ENCODE results near the gene ZNF687. TPM values are rescaled to one million over a fixed set of nuclear protein-coding genes. Genes with fewer than 3 reads are reported as not detected.
A peak's percentile ranks its signal among the peaks of the same experiment; 100 is the strongest.

ZNF687 gene
- polyA plus RNA-seq, 4 donors: 12.2 to 24.0 (median 12.9) TPM

DNA sequence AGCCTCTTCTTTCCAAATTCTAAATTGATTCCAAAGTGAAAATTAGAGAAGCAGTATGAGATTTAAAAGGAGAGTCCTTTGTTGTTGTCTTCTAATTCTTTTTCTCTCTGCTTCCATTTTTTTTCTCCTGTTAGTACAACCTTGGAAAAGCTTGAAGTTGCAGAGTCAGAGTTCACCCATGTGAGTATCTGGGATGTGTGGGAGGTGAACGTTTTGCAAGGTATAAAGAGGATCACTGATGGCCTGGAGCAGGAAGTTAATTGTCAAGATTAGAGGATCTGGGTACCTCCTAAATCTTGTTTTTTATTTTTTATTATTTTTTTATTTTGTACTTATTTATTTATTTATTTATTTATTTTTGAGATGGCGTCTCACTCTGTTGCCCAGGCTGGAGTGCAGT is 35.3 kb upstream of the ZNF687 start:
- Histone ChIP-seq H3K36me3 (ENCODE audit: control insufficient read depth in 3 of 3, insufficient read depth in 2 of 3, low read depth in 1 of 3, low read length in 3 of 3) (peaks cover 19 to 52% (median 26%) of the 10 kb centered on the region in 3 donors), H3K9me3 (ENCODE audit: control insufficient read depth in 2 of 2, insufficient read depth in 1 of 2, low read depth in 1 of 2, low read length in 1 of 2) (no peaks in the 10 kb centered on the region), H3K4me3 (ENCODE audit: low read depth in 1 of 3, low read length in 3 of 3) (no peak overlapping the region), H3K27ac (ENCODE audit: low read depth in 1 of 3, low read length in 2 of 3) (no peak overlapping the region), H3K27me3 (ENCODE audit: control insufficient read depth in 3 of 3, insufficient read depth in 3 of 3, low read length in 3 of 3) (no peaks in the 10 kb centered on the region), H3K4me1 (ENCODE audit: control insufficient read depth in 3 of 3, insufficient read depth in 2 of 3, low read depth in 1 of 3, low read length in 2 of 3) (no peaks in the 10 kb centered on the region)
- DNase-seq: no peak
- 80 to 87% (median 80%) methylated on average over 2 of the region's 2 CpGs for WGBS, 3 donors
- no peak for FAIRE-seq

DNA sequence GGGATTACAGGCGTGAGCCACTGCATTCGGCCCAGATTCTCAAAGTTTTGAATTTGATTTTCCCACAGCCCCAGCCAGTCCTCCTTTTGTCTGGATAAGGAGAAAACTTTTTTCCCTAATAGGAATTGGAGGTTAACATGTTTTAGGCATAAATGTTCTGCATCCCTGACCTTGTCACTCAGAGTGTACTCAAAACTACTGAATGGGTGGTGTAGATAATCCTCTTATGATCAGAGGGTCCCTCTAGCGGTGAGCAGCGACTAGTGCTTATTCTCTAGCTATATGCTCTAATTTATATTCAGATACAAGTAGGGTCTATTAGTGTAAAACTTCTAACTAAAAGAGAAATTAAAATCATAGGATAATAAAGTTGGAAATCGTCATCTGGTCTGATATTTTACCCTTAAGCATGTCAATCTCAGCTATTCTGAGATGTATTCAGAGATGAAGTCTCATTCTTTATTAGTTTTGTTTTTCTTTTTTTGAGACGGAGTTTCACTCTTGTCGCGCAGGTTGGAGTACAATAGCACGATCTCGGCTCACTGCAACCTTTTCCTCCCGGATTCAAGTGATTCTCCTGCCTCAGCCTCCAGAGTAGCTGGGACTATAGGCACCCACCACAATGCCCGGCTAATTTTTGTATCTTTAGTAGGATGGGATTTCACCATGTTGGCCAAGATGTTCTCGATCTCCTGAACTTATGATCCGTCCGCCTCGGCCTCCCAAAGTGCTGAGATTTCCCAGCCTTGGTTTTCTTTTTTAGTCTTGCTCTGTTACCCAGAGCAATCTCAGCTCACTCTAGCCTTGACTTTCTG is 30.2 kb upstream of the ZNF687 start:
- Histone ChIP-seq H3K27ac (ENCODE audit: low read depth in 1 of 3, low read length in 2 of 3) (no peak overlapping the region), H3K4me1 (ENCODE audit: control insufficient read depth in 3 of 3, insufficient read depth in 2 of 3, low read depth in 1 of 3, low read length in 2 of 3) (peaks cover 0 to 3% (median 3%) of the 10 kb centered on the region in 3 donors), H3K36me3 (ENCODE audit: control insufficient read depth in 3 of 3, insufficient read depth in 2 of 3, low read depth in 1 of 3, low read length in 3 of 3) (peaks cover 0 to 24% (median 10%) of the 10 kb centered on the region in 3 donors), H3K9me3 (ENCODE audit: control insufficient read depth in 2 of 2, insufficient read depth in 1 of 2, low read depth in 1 of 2, low read length in 1 of 2) (no peaks in the 10 kb centered on the region), H3K27me3 (ENCODE audit: control insufficient read depth in 3 of 3, insufficient read depth in 3 of 3, low read length in 3 of 3) (no peaks in the 10 kb centered on the region), H3K4me3 (ENCODE audit: low read depth in 1 of 3, low read length in 3 of 3) (no peak overlapping the region)
- DNase-seq (peak; percentile 76 to 79), FAIRE-seq (no peak)
- WGBS, 3 donors: 62 to 66% (median 63%) methylated on average over 16 of the region's 16 CpGs

DNA sequence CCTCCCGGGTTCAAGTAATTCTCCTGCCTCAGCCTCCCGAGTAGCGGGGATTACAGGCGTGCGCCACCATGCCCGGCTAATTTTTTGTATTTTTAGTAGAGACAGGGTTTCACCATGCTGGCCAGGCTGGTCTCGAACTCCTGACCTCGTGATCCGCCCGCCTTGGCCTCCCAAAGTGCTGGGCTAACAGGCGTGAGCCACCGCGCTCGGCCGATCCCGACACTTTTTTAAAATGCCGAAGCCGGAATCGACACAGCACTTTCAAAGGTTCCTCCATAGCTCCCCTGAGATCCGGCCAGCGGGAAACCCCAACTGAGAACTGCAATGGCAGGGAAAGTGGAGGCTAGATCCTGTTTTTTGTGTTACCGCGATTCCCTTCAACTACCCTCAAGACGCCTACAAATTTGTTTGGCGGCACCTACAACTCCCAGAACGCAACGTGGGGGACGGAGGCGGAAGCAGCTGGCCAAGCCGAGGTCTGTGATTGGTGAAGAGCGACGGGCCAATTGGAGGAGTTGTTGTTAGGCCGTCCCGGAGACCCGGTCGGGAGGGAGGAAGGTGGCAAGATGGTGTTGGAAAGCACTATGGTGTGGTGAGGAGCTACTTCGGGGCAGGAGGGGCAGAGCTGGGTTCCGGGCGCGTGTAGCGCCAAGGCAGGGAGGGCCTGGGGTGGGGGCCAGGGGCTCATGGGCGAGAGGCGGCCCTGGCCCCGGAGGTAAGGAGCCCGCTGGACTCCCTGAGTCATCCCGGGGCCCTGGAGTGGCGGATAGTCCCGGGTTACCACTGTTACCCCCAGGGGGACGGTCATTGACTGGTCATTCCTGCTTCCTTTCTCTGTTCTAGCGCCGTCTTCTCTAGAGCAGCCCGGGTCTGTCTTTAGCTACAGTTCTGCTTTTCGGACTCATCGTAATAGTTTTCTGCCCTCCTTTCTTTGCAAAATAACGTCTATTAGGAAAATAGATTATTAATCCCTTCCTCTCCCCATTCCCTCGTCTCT is 27.6 kb upstream of the ZNF687 start, which contains the start of gene PSMD4:
Gene PSMD4 (plus strand): TSS at position 518 of the 997 bp plus-strand sequence. CDS start 49 bp downstream, at position 567.
- Histone ChIP-seq H3K36me3 (ENCODE audit: control insufficient read depth in 3 of 3, insufficient read depth in 2 of 3, low read depth in 1 of 3, low read length in 3 of 3) (peaks cover 0 to 15% (median 0%) of the 10 kb centered on the region in 3 donors), H3K27me3 (ENCODE audit: control insufficient read depth in 3 of 3, insufficient read depth in 3 of 3, low read length in 3 of 3) (no peaks in the 10 kb centered on the region), H3K4me3 (ENCODE audit: low read depth in 1 of 3, low read length in 3 of 3) (peak within 1 kb of the TSS; percentile 80 to 93 (median 83)), H3K4me1 (ENCODE audit: control insufficient read depth in 3 of 3, insufficient read depth in 2 of 3, low read depth in 1 of 3, low read length in 2 of 3) (peaks cover 0 to 3% (median 3%) of the 10 kb centered on the region in 3 donors), H3K27ac (ENCODE audit: low read depth in 1 of 3, low read length in 2 of 3) (peak within 1 kb of the TSS; percentile 70 to 93 (median 80)), H3K9me3 (ENCODE audit: control insufficient read depth in 2 of 2, insufficient read depth in 1 of 2, low read depth in 1 of 2, low read length in 1 of 2) (no peaks in the 10 kb centered on the region)
- 8 to 11% (median 9%) methylated on average over 56 of the region's 56 CpGs for WGBS, 3 donors
- FAIRE-seq (no peak), DNase-seq (peak; percentile 98 to 99)

DNA sequence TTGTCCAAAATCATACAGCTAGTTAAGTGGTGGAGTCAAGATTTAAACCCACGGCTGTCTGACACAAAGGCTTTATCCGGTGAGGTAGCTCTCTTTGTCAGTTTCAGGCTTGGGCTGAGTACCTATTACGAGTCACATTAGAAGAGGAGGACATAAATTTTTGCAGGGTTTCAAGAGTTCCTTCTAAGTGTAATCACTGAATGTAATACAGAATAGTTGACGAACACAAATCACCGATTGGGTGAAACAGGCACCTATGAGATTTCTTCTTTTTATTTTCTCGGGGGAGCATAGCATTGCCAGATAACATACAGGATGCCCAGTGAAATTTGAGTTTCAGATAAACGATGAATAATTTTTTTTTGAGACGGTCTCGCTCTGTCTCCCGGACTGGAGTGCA is 26.7 kb upstream of the ZNF687 start:
- Histone ChIP-seq H3K4me1 (ENCODE audit: control insufficient read depth in 3 of 3, insufficient read depth in 2 of 3, low read depth in 1 of 3, low read length in 2 of 3) (peaks cover 0 to 3% (median 3%) of the 10 kb centered on the region in 3 donors), H3K27me3 (ENCODE audit: control insufficient read depth in 3 of 3, insufficient read depth in 3 of 3, low read length in 3 of 3) (no peaks in the 10 kb centered on the region), H3K36me3 (ENCODE audit: control insufficient read depth in 3 of 3, insufficient read depth in 2 of 3, low read depth in 1 of 3, low read length in 3 of 3) (peaks cover 0 to 10% (median 0%) of the 10 kb centered on the region in 3 donors), H3K27ac (ENCODE audit: low read depth in 1 of 3, low read length in 2 of 3) (no peak overlapping the region), H3K9me3 (ENCODE audit: control insufficient read depth in 2 of 2, insufficient read depth in 1 of 2, low read depth in 1 of 2, low read length in 1 of 2) (no peaks in the 10 kb centered on the region), H3K4me3 (ENCODE audit: low read depth in 1 of 3, low read length in 3 of 3) (peak overlapping the region in 2 of 3 donors; percentile 80 to 93)
- FAIRE-seq (no peak), DNase-seq (no peak)
- WGBS, 3 donors: 7 to 24% (median 19%) methylated on average over 10 of the region's 10 CpGs

DNA sequence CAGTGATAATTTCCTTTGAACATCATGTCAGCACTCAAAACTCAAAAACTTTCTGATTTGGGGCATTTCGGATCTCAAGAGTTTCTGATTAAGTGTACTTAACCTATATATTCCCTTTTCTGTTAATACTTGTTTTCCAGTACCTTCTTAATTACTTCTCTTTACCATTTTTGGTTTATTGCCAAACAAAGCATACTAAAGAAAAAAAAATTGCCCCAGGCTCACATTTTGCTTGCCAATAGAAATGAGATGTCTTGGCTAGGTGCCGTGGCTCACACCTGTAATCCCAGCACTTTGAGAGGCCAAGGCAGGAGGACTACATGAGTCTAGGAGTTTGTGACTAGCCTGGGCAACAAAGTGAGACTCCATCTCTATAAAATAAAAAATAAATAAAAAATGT is 22.7 kb upstream of the ZNF687 start:
- Histone ChIP-seq H3K27ac (ENCODE audit: low read depth in 1 of 3, low read length in 2 of 3) (no peak overlapping the region), H3K4me3 (ENCODE audit: low read depth in 1 of 3, low read length in 3 of 3) (no peak overlapping the region), H3K9me3 (ENCODE audit: control insufficient read depth in 2 of 2, insufficient read depth in 1 of 2, low read depth in 1 of 2, low read length in 1 of 2) (no peaks in the 10 kb centered on the region), H3K27me3 (ENCODE audit: control insufficient read depth in 3 of 3, insufficient read depth in 3 of 3, low read length in 3 of 3) (no peaks in the 10 kb centered on the region), H3K36me3 (ENCODE audit: control insufficient read depth in 3 of 3, insufficient read depth in 2 of 3, low read depth in 1 of 3, low read length in 3 of 3) (peaks cover 0 to 28% (median 0%) of the 10 kb centered on the region in 3 donors), H3K4me1 (ENCODE audit: control insufficient read depth in 3 of 3, insufficient read depth in 2 of 3, low read depth in 1 of 3, low read length in 2 of 3) (peaks cover 0 to 3% (median 3%) of the 10 kb centered on the region in 3 donors)
- 80 to 97% (median 91%) methylated on average over 2 of the region's 2 CpGs for WGBS, 3 donors
- FAIRE-seq (no peak), DNase-seq (no peak)

DNA sequence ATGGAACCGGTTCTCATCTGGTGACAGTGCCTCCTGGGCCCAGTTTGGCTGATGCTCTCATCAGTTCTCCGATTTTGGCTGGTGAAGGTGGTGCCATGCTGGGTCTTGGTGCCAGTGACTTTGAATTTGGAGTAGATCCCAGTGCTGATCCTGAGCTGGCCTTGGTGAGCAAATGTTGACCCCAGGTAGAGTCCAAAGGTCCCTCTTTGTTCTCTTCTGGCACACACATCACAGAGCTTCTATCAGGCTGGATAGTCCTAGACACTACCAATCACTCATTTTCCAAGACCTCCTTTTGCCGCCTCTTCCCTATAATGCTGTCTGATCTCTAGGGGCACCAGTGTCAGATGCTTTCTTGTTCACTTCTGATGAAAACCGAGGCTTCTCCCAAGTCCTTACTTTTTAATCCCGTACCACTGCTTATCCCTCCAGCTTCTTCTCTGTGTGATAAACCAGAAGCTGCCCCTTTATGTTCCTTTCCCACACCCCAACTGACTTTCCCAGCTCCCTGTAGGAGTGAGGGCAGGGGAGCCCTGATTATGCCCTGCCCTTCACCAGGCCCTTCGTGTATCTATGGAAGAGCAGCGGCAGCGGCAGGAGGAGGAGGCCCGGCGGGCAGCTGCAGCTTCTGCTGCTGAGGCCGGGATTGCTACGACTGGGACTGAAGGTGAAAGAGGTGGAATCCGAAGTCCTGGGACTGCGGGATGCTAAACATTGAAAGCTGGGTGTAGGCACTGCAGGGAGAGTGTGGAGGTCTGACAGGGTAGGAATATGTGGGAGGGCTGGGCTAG is 16.5 kb upstream of the ZNF687 start:
- no peaks in the 10 kb centered on the region for H3K4me1 ChIP-seq (ENCODE audit: control insufficient read depth in 3 of 3, insufficient read depth in 2 of 3, low read depth in 1 of 3, low read length in 2 of 3)
- H3K27me3 ChIP-seq (ENCODE audit: control insufficient read depth in 3 of 3, insufficient read depth in 3 of 3, low read length in 3 of 3): no peaks in the 10 kb centered on the region
- no peak overlapping the region for H3K27ac ChIP-seq (ENCODE audit: low read depth in 1 of 3, low read length in 2 of 3)
- DNase-seq (peak in 1 of 2 donors; percentile 73), FAIRE-seq (no peak)
- no peaks in the 10 kb centered on the region for H3K9me3 ChIP-seq (ENCODE audit: control insufficient read depth in 2 of 2, insufficient read depth in 1 of 2, low read depth in 1 of 2, low read length in 1 of 2)
- H3K36me3 ChIP-seq (ENCODE audit: control insufficient read depth in 3 of 3, insufficient read depth in 2 of 3, low read depth in 1 of 3, low read length in 3 of 3): peaks cover 5 to 72% (median 16%) of the 10 kb centered on the region in 3 donors
- no peak overlapping the region for H3K4me3 ChIP-seq (ENCODE audit: low read depth in 1 of 3, low read length in 3 of 3)
- 20 to 73% (median 42%) methylated on average over 14 of the region's 14 CpGs for WGBS, 3 donors

DNA sequence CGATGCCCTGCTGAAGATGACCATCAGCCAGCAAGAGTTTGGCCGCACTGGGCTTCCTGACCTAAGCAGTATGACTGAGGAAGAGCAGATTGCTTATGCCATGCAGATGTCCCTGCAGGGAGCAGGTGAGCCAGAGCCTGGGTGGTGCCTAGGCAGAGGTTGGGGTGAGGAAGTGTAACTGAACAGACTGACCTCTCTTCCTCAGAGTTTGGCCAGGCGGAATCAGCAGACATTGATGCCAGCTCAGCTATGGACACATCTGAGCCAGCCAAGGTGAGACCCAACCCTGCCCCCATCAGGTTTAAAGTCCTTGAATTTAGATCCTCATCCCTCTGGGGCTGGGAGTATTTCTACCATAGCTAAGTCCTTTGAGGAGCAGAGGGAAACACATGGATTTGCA is 15.8 kb upstream of the ZNF687 start:
- Histone ChIP-seq H3K9me3 (ENCODE audit: control insufficient read depth in 2 of 2, insufficient read depth in 1 of 2, low read depth in 1 of 2, low read length in 1 of 2) (no peaks in the 10 kb centered on the region), H3K27me3 (ENCODE audit: control insufficient read depth in 3 of 3, insufficient read depth in 3 of 3, low read length in 3 of 3) (no peaks in the 10 kb centered on the region), H3K36me3 (ENCODE audit: control insufficient read depth in 3 of 3, insufficient read depth in 2 of 3, low read depth in 1 of 3, low read length in 3 of 3) (peaks cover 5 to 74% (median 16%) of the 10 kb centered on the region in 3 donors), H3K4me3 (ENCODE audit: low read depth in 1 of 3, low read length in 3 of 3) (no peak overlapping the region), H3K4me1 (ENCODE audit: control insufficient read depth in 3 of 3, insufficient read depth in 2 of 3, low read depth in 1 of 3, low read length in 2 of 3) (no peaks in the 10 kb centered on the region), H3K27ac (ENCODE audit: low read depth in 1 of 3, low read length in 2 of 3) (no peak overlapping the region)
- 64 to 93% (median 79%) methylated on average over 3 of the region's 3 CpGs for WGBS, 3 donors
- DNase-seq: no peak
- no peak for FAIRE-seq
